GM12873 (cell line): Measurements from ENCODE around the gene GRIP2.

Experiments
- TF ChIP-seq, protein P1 (sequence below): IDR thresholded peaks from 2 replicates; pipeline ENCODE4 v1.5.1; 2012; ENCODE audit warnings: low read depth, mild to moderate bottlenecking, moderate library complexity, low read length, control low read depth; ENCODE audit not compliant: insufficient read depth; ENCODE audit errors: missing control alignments

GRIP2 gene

DNA sequence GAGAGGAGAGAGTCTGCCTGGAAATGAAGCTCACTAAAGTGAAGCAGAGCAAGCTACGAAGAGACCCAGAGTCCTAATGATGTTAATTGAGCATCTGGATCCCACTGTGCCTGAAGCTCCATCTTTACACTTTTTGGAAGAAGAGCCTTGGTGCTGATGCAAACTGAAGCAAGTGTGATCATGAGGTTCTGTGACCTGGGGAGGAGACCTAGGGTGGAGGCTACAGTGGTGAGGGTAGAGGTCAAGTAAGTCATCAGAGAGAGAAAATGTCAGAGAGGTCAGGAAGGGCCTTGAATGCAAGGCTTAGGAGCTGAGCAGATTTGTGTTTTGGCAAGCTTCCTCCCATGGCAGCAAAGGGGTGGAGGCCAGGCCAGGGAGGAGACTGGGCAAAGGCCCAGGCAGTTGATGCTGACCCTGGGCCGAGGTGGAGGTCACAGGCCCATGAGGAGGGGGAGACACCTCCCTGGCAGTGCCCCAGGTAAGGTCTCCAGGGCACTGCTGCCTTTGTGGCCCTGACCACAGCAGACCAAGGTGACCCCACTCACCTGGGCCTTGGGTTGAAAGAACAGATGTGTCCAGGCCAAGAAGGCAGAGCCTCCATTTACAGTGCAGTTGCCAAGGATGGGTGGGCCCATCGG is 1.6 kb downstream of the GRIP2 start:
- TF ChIP-seq, protein P1, sequence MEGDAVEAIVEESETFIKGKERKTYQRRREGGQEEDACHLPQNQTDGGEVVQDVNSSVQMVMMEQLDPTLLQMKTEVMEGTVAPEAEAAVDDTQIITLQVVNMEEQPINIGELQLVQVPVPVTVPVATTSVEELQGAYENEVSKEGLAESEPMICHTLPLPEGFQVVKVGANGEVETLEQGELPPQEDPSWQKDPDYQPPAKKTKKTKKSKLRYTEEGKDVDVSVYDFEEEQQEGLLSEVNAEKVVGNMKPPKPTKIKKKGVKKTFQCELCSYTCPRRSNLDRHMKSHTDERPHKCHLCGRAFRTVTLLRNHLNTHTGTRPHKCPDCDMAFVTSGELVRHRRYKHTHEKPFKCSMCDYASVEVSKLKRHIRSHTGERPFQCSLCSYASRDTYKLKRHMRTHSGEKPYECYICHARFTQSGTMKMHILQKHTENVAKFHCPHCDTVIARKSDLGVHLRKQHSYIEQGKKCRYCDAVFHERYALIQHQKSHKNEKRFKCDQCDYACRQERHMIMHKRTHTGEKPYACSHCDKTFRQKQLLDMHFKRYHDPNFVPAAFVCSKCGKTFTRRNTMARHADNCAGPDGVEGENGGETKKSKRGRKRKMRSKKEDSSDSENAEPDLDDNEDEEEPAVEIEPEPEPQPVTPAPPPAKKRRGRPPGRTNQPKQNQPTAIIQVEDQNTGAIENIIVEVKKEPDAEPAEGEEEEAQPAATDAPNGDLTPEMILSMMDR = no peak

- TF ChIP-seq, protein P1 = no peak
Measured at GRCh38 chr3:14537590-14538450, 2.3 kb downstream of the GRIP2 start.

DNA sequence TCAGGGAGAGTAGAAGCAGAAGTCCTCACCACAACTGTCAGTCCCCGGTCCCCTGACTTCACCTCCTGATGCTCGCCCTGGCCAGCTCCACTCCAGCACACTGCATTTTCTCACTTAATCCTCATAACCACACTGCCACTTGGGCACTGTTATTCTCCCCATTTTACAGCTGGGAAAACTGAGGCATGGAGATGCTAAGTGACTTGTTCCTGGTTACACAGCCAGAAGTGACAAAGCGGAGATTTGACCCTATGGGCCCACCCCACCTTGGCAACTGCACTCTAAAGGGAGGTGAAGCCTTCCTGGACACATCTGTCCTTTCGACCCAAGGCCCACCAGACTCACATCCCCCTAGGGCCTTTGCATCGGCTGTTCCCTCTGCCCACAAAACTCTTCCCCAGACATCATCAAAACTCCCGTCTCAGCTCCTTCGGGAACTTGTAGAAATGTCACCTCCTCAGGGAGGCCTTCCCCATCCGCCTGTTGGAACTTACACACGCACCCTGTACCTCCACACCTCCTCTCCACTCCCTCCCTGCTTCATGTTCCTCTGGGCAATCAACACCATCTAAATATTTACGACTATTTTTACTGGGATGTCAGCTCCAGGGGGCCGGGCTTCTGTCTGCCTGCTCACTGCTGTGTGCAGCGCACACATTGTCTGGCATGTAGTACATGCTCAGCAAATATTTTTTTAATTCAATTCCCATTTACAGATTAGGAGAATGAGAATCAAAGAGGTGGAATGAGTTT is 3.1 kb downstream of the GRIP2 start:
- TF ChIP-seq, protein P1 = no peak

DNA sequence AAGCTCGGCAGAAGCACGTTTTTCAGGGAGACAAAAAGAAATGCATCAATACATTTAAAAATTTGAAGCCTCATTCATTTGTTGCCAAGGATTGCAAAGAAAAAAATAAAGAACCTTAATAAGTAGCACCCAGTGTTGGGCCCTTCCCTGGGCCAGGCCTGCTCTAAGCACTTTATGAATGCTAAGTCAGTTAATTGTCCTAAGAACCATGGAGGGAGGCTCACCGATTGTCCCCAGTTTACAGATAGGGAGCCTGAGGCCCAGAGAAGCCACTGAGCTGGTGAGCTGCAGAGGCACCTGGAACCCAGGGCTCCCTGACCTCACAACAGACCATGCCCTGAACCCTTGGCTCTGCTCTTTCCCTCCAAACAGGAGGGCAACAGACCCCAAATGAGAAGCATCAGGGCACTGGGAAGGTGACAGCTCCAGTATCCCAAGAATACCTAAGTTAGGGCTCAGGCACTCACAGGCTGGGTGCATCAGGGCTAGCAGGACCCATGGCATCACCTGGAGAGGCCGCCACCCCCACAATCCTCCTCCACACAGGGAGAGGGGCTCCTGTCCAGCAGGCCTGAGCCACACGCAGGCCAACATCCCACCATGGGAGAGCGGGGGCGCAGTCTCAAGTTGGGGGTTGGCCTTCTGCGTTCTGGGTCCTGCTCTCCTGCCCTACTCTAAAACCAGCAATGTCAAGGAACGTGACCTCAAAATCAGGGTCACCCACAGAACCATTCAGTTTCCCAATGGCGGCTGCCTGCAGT is 3.9 kb downstream of the GRIP2 start:
- TF ChIP-seq, protein P1 = no peak

GRCh38 chr3:14535616-14536015 is 4.5 kb downstream of the GRIP2 start:
- TF ChIP-seq, protein P1 = no peak

DNA sequence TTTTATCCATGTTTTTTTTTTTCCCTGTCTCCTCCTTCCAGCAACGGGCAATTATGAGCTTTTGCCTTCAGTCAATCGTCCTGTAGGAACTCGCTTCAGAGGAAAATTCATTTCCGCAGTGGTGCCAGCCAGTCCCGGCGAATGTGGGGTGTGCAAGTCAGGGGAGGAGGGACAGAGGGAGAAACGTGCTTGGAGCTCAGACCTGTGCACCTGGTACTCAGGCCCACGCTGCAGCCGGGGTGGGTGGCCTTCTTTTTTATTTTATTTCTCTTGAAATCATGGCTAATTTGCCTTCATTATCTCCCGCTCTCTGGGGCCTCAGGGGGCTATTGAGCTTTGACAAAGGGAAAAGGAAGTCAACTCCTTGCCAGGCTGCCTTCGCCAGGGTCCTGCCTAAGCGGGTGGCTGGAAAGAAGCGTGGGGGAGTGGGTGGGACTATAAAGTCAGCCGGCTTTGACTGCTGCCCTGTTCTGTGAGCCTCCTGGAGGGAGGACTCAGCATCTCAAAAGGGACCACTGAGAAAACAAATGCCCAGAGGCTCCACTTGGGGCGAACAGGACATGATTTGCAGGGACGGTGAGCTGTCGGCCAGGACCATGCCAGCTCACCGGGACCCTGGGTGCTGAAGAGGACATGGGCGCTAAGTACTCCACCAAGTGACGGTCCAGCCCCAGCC is 5.5 kb downstream of the GRIP2 start:
- TF ChIP-seq, protein P1 = no peak
